GM10847 (cell line): ENCODE data around the gene TRAF3.

ENCODE experiments used
- POLR2A ChIP-seq: IDR thresholded peaks from 2 replicates; pipeline ENCODE4 v1.6.1; 2011; ENCODE audit not compliant: insufficient read length; ENCODE audit errors: extremely low read depth

The TRAF3 gene

DNA sequence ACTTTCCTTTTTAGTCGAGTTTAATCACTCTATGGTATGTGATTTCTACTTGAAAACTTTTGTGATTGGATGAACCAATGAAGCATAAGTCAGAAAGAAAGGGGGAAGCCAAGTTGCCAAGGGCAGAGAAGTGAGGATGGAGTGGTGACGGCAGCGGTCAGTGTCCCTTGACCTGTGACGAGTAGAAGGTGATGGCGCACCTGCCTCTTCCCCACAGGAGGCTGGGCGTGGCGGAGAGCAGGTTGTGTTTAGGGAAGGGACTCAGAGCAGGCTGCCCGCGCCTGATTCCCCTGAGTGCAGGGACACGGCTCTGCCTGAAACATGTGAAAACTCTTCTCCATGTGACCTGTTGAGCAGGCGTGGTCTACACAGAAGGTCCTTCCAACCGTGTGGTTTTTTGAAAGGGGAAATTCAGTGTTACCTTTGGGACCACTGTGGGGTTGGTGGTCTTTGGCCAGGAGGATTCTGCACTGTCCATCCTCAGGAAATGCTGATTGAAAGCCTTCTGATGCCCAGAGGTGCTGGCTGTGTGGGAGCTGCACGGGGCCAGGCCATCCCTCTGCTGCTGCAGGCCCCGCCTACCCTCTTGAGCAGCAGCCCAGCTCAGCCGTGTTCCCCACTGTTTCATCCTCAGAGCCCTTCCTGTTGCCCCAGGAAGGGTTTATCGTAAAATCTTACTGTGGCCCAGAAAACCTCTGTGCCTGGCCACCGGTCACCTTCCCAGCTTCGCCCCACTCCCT, 121.7 kb downstream of the TRAF3 start:
- TF ChIP-seq POLR2A: no peak

DNA sequence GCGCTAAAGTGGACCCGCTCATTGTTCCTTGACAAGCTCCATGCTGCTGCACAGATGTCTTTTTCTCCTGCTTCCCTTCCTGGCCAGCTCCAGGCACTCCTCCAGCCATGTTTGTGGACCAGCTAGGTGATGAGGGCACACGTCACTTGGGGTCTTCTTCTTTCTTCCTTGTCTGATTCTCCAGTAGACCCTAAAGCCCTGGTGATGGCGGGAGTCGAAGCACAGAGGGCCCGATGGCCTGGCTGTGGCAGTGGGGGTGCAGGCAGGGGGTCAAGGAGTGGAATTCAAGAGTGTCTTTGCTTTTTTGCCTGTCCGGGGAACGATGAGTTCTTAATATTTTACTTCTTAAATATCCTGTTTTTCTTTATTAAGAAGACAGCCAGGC, 122.3 kb downstream of the TRAF3 start:
- TF ChIP-seq POLR2A: no peak

DNA sequence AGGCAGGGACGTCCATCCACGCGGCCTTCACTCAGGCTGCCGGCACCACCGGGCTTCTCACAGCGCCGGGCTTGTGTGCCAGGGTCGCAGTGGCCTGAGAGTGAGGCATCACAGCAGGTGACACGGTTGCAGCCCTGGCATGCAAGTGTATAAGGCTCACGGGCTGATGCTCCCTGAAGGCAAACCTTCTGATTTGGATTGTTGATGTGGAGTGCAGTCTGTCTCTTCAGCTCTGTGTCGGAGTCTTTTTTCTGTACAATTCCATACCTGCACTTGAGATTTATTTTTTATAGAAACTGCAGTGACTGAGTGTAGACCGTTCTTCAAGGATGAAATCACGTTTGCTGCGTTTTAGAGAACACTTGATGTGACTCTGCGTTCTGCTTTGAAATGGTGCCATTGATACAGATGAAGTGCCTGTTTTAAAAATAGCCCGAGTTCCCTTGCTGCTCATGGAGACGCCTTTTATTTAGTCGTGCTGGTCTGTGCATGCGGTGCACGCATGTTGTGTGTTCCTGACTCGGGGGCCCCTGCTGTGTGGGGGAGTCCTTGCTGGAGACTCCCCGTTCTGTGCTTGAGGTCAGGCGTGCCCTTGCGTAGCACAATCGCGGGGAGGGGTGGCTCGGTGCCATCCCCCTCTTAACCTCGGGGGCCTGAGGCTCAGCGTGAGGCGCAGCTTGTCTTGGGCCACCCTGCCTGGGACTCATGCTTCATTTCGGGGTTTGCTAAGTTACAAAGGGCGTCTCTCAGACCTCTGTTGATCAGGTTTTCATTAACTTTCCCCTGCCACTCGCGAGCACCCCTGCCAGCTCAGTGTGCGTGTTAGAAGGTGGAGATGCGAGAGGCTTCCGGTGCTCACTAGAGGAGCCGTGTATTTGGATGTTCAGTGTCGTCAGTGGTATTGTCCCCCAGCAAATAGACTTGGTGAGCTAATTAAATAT, 123.7 kb downstream of the TRAF3 start:
- TF ChIP-seq POLR2A: peak; percentile 25

DNA sequence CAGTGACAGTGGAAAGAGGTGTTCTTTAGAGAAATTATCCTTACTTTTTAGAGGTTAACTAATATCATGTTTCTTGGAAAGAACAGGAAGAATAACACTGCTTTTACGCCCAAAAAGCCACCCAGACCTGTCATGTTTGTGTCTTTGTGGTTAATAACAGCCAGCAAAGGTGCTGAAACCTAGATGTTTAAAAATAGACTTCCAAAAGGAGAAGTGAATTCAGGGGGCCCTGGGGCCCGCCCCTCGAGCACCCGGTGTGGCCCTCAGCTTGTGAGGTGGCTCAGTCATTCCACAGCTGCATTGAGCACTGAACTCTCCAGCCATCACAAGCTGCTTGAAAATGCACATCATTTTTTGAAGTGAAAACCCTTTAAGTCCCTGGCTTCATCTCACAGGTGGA, 124.4 kb downstream of the TRAF3 start:
- peak; percentile 32 for TF ChIP-seq POLR2A

DNA sequence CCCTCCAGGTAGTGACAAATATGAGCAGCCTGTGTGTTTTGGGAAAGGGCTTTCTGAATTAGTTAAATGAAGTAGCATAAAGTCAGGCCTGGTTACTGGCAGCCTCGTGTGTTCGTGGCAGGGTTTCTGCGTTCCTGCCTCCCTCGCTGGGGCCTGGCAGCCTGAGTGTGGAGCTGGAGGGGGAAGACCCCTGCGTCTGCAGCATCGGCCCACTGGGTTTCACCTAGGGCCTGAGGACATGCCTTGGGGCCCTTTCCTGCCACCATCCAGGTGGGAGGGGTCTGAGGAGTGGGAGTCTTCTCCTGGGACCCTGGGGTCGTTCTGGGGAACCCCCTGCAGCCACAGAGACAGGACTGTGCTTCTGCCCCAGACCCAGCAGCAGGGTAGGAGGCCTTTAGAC, 124.8 kb downstream of the TRAF3 start:
- TF ChIP-seq POLR2A: no peak

DNA sequence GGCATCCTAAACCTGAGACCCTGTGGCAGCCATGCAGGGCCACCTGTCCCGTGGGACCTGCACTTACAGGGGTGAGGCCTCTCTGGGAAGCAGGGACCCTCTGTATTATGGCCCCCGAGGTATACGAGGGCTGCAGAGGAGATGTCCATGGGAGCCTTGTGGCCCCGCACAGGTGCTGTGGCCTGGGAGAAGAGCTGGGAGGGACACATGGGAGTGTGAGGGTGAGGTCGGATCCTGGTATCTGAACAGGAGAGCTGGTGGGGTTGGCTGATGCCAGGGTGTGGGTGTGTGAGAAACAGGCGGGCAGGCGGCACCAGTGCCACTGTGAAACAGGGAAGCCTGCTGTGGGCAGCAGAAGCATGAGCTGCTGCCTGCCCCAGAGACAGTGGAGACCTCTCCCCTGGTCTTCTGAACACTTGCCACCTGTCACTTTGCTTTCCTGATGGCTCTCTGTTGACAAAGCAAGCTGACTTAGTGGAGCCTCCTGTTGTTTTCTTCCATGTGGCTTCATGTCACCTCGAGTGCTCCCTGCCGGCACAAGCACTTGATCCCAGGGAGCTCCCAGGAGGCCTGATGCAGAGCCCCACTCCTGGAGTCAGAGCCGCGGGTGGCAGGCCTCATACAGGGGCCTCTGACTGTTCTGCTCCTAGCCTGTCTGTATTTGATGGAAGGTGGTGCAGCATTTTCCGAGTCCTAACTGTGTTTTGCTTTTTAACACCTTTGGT, 125.4 kb downstream of the TRAF3 start:
- no peak for TF ChIP-seq POLR2A

DNA sequence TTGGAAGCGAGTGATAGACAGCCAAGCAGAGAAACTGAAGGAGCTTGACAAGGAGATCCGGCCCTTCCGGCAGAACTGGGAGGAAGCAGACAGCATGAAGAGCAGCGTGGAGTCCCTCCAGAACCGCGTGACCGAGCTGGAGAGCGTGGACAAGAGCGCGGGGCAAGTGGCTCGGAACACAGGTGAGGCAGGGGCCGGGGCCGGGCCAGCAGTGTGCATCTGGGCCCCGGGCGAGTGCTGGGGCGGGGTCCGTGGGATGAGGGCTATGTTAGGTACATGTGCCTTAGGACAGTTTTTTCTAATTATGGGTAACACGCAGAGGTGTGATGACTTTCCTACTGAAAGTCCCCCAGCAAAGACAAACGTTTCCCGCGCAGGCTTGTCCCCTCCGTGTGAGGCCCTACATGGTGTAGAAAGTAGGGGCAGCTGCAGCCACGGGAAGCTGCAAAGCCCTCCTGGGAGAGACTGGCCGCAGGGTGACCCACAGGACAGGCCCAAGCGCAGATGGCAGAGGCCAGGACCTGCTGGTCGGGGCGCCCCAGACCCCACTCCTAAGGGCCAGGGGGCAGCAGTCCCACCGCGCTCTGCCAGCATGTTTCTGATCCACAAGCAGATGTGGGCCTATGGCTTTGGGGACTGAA, 126.1 kb downstream of the TRAF3 start:
- TF ChIP-seq POLR2A: no peak

DNA sequence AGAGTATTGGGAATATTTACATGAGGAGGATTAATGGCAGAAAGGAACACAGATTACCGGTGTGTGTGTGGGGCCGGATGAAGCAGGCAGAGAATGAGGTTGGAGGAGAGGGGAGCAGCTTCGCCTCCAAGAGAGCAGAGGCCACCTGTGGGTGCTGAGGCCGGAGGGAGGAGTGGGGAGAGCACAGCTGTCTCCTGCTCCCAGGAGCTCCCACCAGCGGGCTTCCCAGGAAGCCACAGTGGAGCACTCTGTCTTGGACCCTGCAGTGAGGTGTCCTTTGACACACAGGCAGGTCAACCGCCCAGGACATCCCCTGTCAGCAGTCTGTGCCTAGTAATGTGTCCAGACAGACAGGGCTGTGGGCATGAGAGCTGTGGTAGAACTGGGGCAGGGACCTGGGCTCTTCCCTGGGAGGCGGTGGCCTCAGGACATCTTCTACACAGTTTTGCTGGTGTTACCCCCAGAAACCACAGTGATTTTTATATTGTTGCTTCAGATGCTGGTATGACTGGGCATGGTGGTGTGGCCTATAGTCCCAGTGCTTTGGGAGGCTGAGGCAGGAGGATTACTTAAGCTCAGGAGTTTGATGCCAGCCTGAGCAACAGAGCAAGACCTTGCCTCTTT, 126.8 kb downstream of the TRAF3 start:
- no peak for TF ChIP-seq POLR2A

DNA sequence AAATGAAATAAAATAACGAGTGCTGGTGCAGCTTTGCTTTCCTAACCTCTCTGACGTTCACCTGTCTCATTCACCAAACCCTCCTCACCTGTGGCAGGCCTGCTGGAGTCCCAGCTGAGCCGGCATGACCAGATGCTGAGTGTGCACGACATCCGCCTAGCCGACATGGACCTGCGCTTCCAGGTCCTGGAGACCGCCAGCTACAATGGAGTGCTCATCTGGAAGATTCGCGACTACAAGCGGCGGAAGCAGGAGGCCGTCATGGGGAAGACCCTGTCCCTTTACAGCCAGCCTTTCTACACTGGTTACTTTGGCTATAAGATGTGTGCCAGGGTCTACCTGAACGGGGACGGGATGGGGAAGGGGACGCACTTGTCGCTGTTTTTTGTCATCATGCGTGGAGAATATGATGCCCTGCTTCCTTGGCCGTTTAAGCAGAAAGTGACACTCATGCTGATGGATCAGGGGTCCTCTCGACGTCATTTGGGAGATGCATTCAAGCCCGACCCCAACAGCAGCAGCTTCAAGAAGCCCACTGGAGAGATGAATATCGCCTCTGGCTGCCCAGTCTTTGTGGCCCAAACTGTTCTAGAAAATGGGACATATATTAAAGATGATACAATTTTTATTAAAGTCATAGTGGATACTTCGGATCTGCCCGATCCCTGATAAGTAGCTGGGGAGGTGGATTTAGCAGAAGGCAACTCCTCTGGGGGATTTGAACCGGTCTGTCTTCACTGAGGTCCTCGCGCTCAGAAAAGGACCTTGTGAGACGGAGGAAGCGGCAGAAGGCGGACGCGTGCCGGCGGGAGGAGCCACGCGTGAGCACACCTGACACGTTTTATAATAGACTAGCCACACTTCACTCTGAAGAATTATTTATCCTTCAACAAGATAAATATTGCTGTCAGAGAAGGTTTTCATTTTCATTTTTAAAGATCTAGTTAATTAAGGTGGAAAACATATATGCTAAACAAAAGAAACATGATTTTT, 128.2 kb downstream of the TRAF3 start:
- TF ChIP-seq POLR2A: no peak

DNA sequence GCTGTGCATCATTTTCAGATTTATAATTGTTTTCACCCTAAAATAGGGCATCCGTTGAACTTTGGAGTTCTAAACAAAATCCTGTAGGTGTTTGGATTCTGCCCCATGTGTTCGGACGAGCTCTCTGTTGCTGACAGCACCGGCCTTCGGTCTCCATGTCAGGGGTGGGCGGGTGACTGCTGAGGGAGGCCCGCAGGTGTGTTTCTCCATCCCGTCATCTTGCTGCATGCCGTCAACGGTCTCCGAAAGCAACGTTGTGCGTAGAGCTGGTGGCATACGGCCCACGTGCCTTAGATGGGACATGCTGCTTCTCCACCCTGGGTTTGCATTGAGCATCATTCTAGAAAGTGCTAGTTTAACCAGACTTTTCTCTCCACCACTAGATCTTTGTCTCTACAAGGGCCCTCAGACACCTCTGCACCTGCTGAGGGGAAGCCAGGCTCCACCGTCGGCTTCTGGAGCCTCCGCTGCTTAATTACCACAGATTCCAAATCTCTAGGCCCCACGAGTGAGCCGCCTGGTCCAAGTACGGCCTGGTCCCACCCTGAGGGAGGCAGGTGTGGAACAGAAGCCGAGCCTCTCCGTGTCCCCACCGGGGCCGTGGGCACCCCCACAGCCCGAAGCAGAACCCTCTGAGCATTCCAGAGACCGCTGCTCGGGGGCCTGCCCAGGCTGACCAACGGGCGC, 129.5 kb downstream of the TRAF3 start:
- TF ChIP-seq POLR2A: no peak

DNA sequence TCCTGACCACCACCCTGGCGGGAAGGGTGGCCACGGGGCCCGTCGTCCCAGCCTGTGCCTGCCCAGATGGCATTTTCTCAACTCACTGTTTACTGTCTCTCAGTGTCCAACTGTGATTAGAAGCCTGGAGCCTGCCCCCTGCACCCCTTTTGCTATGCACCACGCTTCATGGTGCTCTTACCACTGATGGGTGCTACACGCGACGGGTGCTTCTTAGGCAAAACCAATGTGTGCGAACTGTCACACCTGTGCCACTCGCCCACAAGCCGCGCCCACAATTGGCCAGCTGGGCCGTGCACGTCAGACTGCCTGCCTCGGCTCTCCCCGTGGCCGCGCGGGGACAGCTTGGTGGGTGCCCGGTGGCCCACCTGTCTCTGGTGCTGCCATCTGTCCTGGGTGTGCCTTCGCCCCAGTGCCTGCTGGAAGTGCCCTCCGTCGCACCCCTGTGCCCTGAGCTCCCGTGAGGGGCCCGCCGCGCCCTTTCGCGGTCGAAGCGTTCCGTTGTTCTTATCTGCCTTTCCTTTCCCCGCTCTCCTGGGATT, 130.1 kb downstream of the TRAF3 start:
- no peak for TF ChIP-seq POLR2A

DNA sequence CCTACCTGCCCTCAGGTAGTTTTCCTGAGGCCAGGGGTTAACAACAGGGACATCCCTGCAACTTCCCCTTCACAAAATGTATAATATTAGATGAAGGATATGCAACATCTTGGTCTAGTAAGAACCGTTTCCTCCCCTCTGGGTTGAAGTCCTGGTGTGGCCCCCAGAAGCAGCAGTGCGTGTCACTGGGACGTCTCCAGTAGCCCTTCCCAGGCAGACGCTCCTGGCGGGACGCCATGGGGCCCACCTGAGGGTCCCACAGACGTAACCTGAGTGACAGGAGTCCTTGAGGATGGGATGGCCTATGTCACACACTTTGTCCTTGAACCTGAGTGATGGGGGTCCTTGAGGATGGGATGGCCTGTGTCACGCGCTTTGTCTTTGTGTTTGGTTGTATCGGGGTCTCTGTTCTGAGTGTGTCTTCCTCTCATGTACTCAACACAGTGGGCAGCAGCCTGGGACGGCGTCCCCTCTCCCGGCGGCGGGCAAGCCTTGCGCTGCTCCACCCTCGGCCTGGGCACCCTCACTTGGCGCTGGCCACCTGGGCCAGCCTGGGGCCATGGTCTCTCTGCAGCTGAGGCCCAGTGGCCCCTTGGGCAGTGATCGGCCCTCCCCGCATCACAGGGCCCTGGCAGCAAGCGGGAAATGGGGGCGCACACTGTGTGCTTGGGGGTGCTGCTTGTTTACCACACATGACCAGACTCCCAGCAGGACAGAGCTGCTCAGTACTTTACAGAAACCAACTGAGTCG, 130.9 kb downstream of the TRAF3 start:
- TF ChIP-seq POLR2A: no peak
